HepG2 (cell line): ENCODE data around the gene RAB17. TPM values are rescaled to one million over a fixed set of nuclear protein-coding genes. Genes with fewer than 3 reads are reported as not detected.
A peak's percentile ranks its signal among the peaks of the same experiment; 100 is the strongest.

Source experiments
- ARNTL ChIP-seq: sonication (generic); formaldehyde crosslinking; IDR thresholded peaks from 2 replicates; pipeline ENCODE4 v1.4.0; 2020; ENCODE audit warnings: mild to moderate bottlenecking, missing genetic modification reagents
- HNRNPUL1 ChIP-seq: fragments of 200-400 bp; formaldehyde crosslinking; IDR thresholded peaks from 2 replicates; pipeline ENCODE4 v1.6.1; 2017; ENCODE audit warnings: low read depth, mild to moderate bottlenecking, low read length, moderate library complexity
- KDM5A ChIP-seq: fragments of 200-600 bp; sonication (generic); IDR thresholded peaks from 2 replicates; pipeline ENCODE4 v1.7.0; 2018; ENCODE audit warnings: antibody characterized with exemption, mild to moderate bottlenecking, low read length, borderline replicate concordance
- MAFF ChIP-seq: IDR thresholded peaks from 2 replicates; pipeline ENCODE4 v1.6.1; 2011; ENCODE audit warnings: low read depth, low read length, improper control_type of control experiment
- NFYB ChIP-seq: sonication (generic); formaldehyde crosslinking; IDR thresholded peaks from 2 replicates; pipeline ENCODE4 v1.4.0; 2020; ENCODE audit warnings: missing genetic modification reagents
- RXRB ChIP-seq: IDR thresholded peaks from 2 replicates; pipeline ENCODE4 v1.6.1; 2016; ENCODE audit warnings: borderline replicate concordance, missing genetic modification reagents, missing compliant biosample characterization
- TRIM24 ChIP-seq: sonication (generic); formaldehyde crosslinking; IDR thresholded peaks from 2 replicates; pipeline ENCODE4 v1.8.0; 2022; ENCODE audit warnings: mild to moderate bottlenecking, missing genetic modification reagents
- ZBED4 ChIP-seq: sonication (generic); formaldehyde crosslinking; IDR thresholded peaks from 2 replicates; pipeline ENCODE4 v1.4.0; 2020; ENCODE audit warnings: missing genetic modification reagents, borderline replicate concordance
- ZBTB34 ChIP-seq: sonication (generic); formaldehyde crosslinking; IDR thresholded peaks from 2 replicates; pipeline ENCODE4 v1.8.0; 2022; ENCODE audit warnings: mild to moderate bottlenecking, missing genetic modification reagents
- ZBTB49 ChIP-seq: sonication (generic); formaldehyde crosslinking; IDR thresholded peaks from 2 replicates; pipeline ENCODE4 v1.4.0; 2020; ENCODE audit warnings: missing genetic modification reagents, borderline replicate concordance
- ZNF335 ChIP-seq: sonication (generic); formaldehyde crosslinking; IDR thresholded peaks from 2 replicates; pipeline ENCODE4 v1.4.0; 2020; ENCODE audit warnings: missing genetic modification reagents
- ZNF44 ChIP-seq: sonication (generic); formaldehyde crosslinking; IDR thresholded peaks from 2 replicates; pipeline ENCODE4 v1.5.1; 2020; ENCODE audit warnings: mild to moderate bottlenecking, missing genetic modification reagents
- polyA plus RNA-seq, 8 experiments: library from polyadenylated mRNA; depleted of rRNA in 3 of 8; stranded (reverse) in 7 of 8; unstranded in 1 of 8; fragments of >200 nt; fragmentation: Illumina TruSeq in 4 of 8; extraction: Trizol in 4 of 8; gene quantifications; 2 replicates each; pipeline versions ENCODE4 v1.2.1 to v1.2.3, GENCODE V29; 2011 to 2016; ENCODE audit warnings: low read depth in 4 of 8, missing spikeins in 1 of 8, mixed read lengths in 1 of 8; ENCODE audit not compliant: insufficient read depth in 1 of 8
- total RNA-seq, 5 experiments: library from RNA; depleted of rRNA; stranded (reverse); fragments of >200 nt; fragmentation: Illumina TruSeq; extraction: Trizol; gene quantifications; 2 replicates each; pipeline ENCODE4 v1.2.3, GENCODE V29; 2016; ENCODE audit warnings: low read depth in 1 of 5
- TF ChIP-seq, protein P1 (sequence below): sonication (generic); formaldehyde crosslinking; IDR thresholded peaks from 2 replicates; pipeline ENCODE4 v1.4.0; 2020; ENCODE audit warnings: missing genetic modification reagents, borderline replicate concordance
- TF ChIP-seq, protein P2 (sequence below): sonication (generic); formaldehyde crosslinking; IDR thresholded peaks from 2 replicates; pipeline ENCODE4 v1.5.0; 2020; ENCODE audit warnings: missing genetic modification reagents
- TF ChIP-seq, protein P3 (sequence below): sonication (generic); formaldehyde crosslinking; IDR thresholded peaks from 2 replicates; pipeline ENCODE4 v1.4.0; 2020; ENCODE audit warnings: mild to moderate bottlenecking, missing genetic modification reagents

Gene RAB17
- total and polyA plus RNA-seq, 2 of the 13 experiments (the other 11 are each of a cell fraction or from before 2014, with no cell fraction given) = 68.0 to 124 TPM

GRCh38 chr2:237614151-237614720, 23.7 kb upstream of the RAB17 start (continued):
- TF ChIP-seq HNRNPUL1 = no peak
- TF ChIP-seq, protein P1, sequence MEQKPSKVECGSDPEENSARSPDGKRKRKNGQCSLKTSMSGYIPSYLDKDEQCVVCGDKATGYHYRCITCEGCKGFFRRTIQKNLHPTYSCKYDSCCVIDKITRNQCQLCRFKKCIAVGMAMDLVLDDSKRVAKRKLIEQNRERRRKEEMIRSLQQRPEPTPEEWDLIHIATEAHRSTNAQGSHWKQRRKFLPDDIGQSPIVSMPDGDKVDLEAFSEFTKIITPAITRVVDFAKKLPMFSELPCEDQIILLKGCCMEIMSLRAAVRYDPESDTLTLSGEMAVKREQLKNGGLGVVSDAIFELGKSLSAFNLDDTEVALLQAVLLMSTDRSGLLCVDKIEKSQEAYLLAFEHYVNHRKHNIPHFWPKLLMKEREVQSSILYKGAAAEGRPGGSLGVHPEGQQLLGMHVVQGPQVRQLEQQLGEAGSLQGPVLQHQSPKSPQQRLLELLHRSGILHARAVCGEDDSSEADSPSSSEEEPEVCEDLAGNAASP = peak; percentile 98
- TF ChIP-seq ARNTL (CRISPR knock-in tag) = peak; percentile 90; the same call in 1 of the 2 replicates
- TF ChIP-seq, protein P2, sequence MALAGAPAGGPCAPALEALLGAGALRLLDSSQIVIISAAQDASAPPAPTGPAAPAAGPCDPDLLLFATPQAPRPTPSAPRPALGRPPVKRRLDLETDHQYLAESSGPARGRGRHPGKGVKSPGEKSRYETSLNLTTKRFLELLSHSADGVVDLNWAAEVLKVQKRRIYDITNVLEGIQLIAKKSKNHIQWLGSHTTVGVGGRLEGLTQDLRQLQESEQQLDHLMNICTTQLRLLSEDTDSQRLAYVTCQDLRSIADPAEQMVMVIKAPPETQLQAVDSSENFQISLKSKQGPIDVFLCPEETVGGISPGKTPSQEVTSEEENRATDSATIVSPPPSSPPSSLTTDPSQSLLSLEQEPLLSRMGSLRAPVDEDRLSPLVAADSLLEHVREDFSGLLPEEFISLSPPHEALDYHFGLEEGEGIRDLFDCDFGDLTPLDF (CRISPR knock-in tag) = no peak
- TF ChIP-seq ZBTB34 (CRISPR knock-in tag) = peak; percentile 95
- no peak for TF ChIP-seq MAFF
- no peak for TF ChIP-seq ZNF335
- no peak for TF ChIP-seq ZNF44 (CRISPR knock-in tag)
- 0 out of 2 replicates have a peak, but pooled peaks have one; percentile 26 for TF ChIP-seq TRIM24
- peak; percentile 93 for TF ChIP-seq ZBED4 (CRISPR knock-in tag)
- TF ChIP-seq NFYB (CRISPR knock-in tag) = no peak; the same call in 1 of the 2 replicates
- TF ChIP-seq, protein P3, sequence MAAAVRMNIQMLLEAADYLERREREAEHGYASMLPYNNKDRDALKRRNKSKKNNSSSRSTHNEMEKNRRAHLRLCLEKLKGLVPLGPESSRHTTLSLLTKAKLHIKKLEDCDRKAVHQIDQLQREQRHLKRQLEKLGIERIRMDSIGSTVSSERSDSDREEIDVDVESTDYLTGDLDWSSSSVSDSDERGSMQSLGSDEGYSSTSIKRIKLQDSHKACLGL (CRISPR knock-in tag) = no peak
- TF ChIP-seq KDM5A = no peak
- peak; percentile 99 for TF ChIP-seq RXRB (CRISPR knock-in tag)
- no peak for TF ChIP-seq ZBTB49
